Type B pancreatic cell (in vitro differentiated cells): Measurements from ENCODE around the gene TMPRSS15. TPM values are rescaled to one million over a fixed set of nuclear protein-coding genes. Genes with fewer than 3 reads are reported as not detected.

ENCODE experiments used
- DNase-seq: peaks from one replicate; pipeline ENCODE4 v3.0.0; 2021; ENCODE audit warnings: mixed read lengths; ENCODE audit not compliant: unreplicated experiment; ENCODE audit errors: extremely low spot score
- H3K27ac Mint-ChIP-seq: 2 replicates; pipeline ENCODE4 v1.8.0; 2021; ENCODE audit warnings: mild to moderate bottlenecking, mixed read lengths
- H3K27me3 Mint-ChIP-seq: 2 replicates; pipeline ENCODE4 v1.8.0; 2021; ENCODE audit warnings: mixed read lengths
- H3K36me3 Mint-ChIP-seq: 2 replicates; pipeline ENCODE4 v1.8.0; 2021; ENCODE audit warnings: mixed read lengths
- H3K4me1 Mint-ChIP-seq: one replicate; pipeline ENCODE4 v1.8.0; 2021; ENCODE audit warnings: mixed read lengths; ENCODE audit not compliant: unreplicated experiment
- H3K4me3 Mint-ChIP-seq: 2 replicates; pipeline ENCODE4 v1.8.0; 2021; ENCODE audit warnings: mild to moderate bottlenecking, mixed read lengths
- H3K9me3 Mint-ChIP-seq: 2 replicates; pipeline ENCODE4 v1.8.0; 2021; ENCODE audit warnings: mixed read lengths
- CTCF ChIP-seq: fragments of 200-600 bp; sonication (generic); conservative IDR thresholded peaks from 2 replicates; pipeline ENCODE4 v1.5.0; 2021; ENCODE audit warnings: antibody characterized with exemption, mild to moderate bottlenecking
- total RNA-seq: library from RNA; stranded (reverse); gene quantifications from 2 replicates; pipeline ENCODE4 v1.2.1, GENCODE V29; 2021; ENCODE audit warnings: low replicate concordance

TMPRSS15 gene
- total RNA-seq, 1 donor from 2014 or later, result 4.1 TPM

- no peaks in the 10 kb centered on the region for H3K4me1 Mint-ChIP-seq
- no peaks in the 10 kb centered on the region for H3K9me3 Mint-ChIP-seq
- TF ChIP-seq CTCF, result no peak
- no peak overlapping the region for H3K27ac Mint-ChIP-seq
- no peak for DNase-seq
- H3K36me3 Mint-ChIP-seq, result no peaks in the 10 kb centered on the region
- H3K27me3 Mint-ChIP-seq, result no peaks in the 10 kb centered on the region
- no peak overlapping the region for H3K4me3 Mint-ChIP-seq
These were observed 130.2 kb downstream of the TMPRSS15 start for GRCh38 chr21:18273400-18273799.

- H3K27me3 Mint-ChIP-seq, result no peaks in the 10 kb centered on the region
- H3K36me3 Mint-ChIP-seq, result no peaks in the 10 kb centered on the region
- TF ChIP-seq CTCF, result no peak
- H3K4me1 Mint-ChIP-seq, result no peaks in the 10 kb centered on the region
- H3K9me3 Mint-ChIP-seq, result peaks cover 3% of the 10 kb centered on the region
- no peak overlapping the region for H3K4me3 Mint-ChIP-seq
- no peak overlapping the region for H3K27ac Mint-ChIP-seq
- no peak for DNase-seq
These were observed 133.7 kb downstream of the TMPRSS15 start for GRCh38 chr21:18269856-18270255.

- no peak for TF ChIP-seq CTCF
- Mint-ChIP-seq H3K27ac (no peak overlapping the region), H3K4me1 (no peaks in the 10 kb centered on the region), H3K36me3 (no peaks in the 10 kb centered on the region), H3K9me3 (peaks cover 3% of the 10 kb centered on the region), H3K27me3 (no peaks in the 10 kb centered on the region), H3K4me3 (no peak overlapping the region)
- no peak for DNase-seq
These were observed 134.7 kb downstream of the TMPRSS15 start for GRCh38 chr21:18268906-18269305.

- Mint-ChIP-seq H3K4me1 (no peaks in the 10 kb centered on the region), H3K4me3 (no peak overlapping the region), H3K27me3 (no peaks in the 10 kb centered on the region), H3K27ac (no peak overlapping the region), H3K9me3 (peaks cover 3% of the 10 kb centered on the region), H3K36me3 (no peaks in the 10 kb centered on the region)
- no peak for TF ChIP-seq CTCF
- DNase-seq, result no peak
These were observed 136.1 kb downstream of the TMPRSS15 start for GRCh38 chr21:18267496-18267895.

GRCh38 chr21:18265944-18266343, 137.6 kb downstream of the TMPRSS15 start:
- Mint-ChIP-seq H3K4me1 (no peaks in the 10 kb centered on the region), H3K4me3 (no peak overlapping the region), H3K27me3 (no peaks in the 10 kb centered on the region), H3K9me3 (peaks cover 3% of the 10 kb centered on the region), H3K36me3 (no peaks in the 10 kb centered on the region), H3K27ac (no peak overlapping the region)
- TF ChIP-seq CTCF, result no peak
- DNase-seq, result no peak

GRCh38 chr21:18253799-18254198, 149.8 kb downstream of the TMPRSS15 start:
- Mint-ChIP-seq H3K27me3 (peaks cover 6% of the 10 kb centered on the region), H3K4me1 (no peaks in the 10 kb centered on the region), H3K4me3 (no peak overlapping the region), H3K9me3 (no peaks in the 10 kb centered on the region), H3K27ac (no peak overlapping the region), H3K36me3 (no peaks in the 10 kb centered on the region)
- no peak for DNase-seq
- no peak for TF ChIP-seq CTCF
